Transverse colon (tissue), 4 donors: ENCODE results near the gene ARHGAP21. TPM values are rescaled to one million over a fixed set of nuclear protein-coding genes. Genes with fewer than 3 reads are reported as not detected.

Experiments used
- DNase-seq: peaks from one replicate; pipeline ENCODE4 v3.0.0-alpha.2; 2019
- H3K27ac ChIP-seq, 4 donors: fragments of 200-600 bp; sonication (generic); 2 replicates each; pipeline ENCODE4 v1.5.1; 2016 to 2018; ENCODE audit warnings: inconsistent platforms in 4 of 4
- H3K27me3 ChIP-seq: fragments of 200-600 bp; sonication (generic); 2 replicates; pipeline ENCODE4 v1.5.1; 2017; ENCODE audit warnings: inconsistent platforms
- H3K36me3 ChIP-seq, 4 donors: fragments of 200-600 bp; sonication (generic); 2 replicates each; pipeline ENCODE4 v1.5.1; 2017 to 2019; ENCODE audit warnings: inconsistent platforms in 4 of 4
- H3K4me1 ChIP-seq, 4 donors: fragments of 200-600 bp; sonication (generic); 2 replicates each; pipeline ENCODE4 v1.5.1; 2017 to 2020; ENCODE audit warnings: inconsistent platforms in 4 of 4
- H3K4me3 ChIP-seq, 4 donors: fragments of 200-600 bp; sonication (generic); 1 replicate in 1 of 4; 2 replicates in 3 of 4; pipeline versions ENCODE4 v1.5.1 to v1.6.1; 2017 to 2019; ENCODE audit warnings: inconsistent platforms in 4 of 4
- H3K9me3 ChIP-seq, 2 donors: fragments of 200-600 bp; sonication (generic); 2 replicates each; pipeline ENCODE4 v1.5.1; 2017 to 2019; ENCODE audit warnings: inconsistent platforms in 2 of 2
- CTCF ChIP-seq, 5 experiments: fragments of 200-600 bp in 3 of 5; fragments of 450-650 bp in 2 of 5; sonication (generic) in 3 of 5; IDR thresholded peaks; 1 replicate in 2 of 5; 2 replicates in 3 of 5; pipeline ENCODE4 v1.5.1; 2016 to 2017; ENCODE audit warnings: antibody characterized with exemption in 5 of 5, inconsistent platforms in 3 of 5, mild to moderate bottlenecking in 2 of 5, moderate library complexity in 1 of 5
- EP300 ChIP-seq: sonication (generic); formaldehyde crosslinking; IDR thresholded peaks from one replicate; pipeline ENCODE4 v1.6.1; 2017; ENCODE audit warnings: antibody characterized with exemption, low read depth
- POLR2A ChIP-seq: fragments of 450-650 bp; IDR thresholded peaks from one replicate; pipeline ENCODE4 v1.6.1; 2016; ENCODE audit warnings: antibody characterized with exemption, mild to moderate bottlenecking, moderate library complexity
- POLR2AphosphoS5 ChIP-seq, 3 donors: sonication (generic); formaldehyde crosslinking; IDR thresholded peaks; one replicate each; pipeline ENCODE4 v1.6.1; 2016; ENCODE audit warnings: antibody characterized with exemption in 3 of 3
- WGBS, 2 donors: methylation state at CpG; one replicate each; pipeline ENCODE4 v1.1.5; 2018; ENCODE audit warnings: low coverage in 1 of 2; 5-methylcytosine and 5-hydroxymethylcytosine counted together
- in situ Hi-C, 4 donors: fragments of 200-750 bp; cut with MboI; loops; one replicate each; pipeline versions ENCODE4 v1.15.0 to v1.15.1; 2017; ENCODE audit warnings: low sequenced_read_pairs in 3 of 4, low pct_ligation_motif_present in 1 of 4, low pct_unique_long_range_greater_than_20kb in 1 of 4
- intact Hi-C: fragments of 100-400 bp; cut with DNase I; formaldehyde crosslinking; loops from one replicate; pipeline ENCODE4 v1.15.1; 2023; ENCODE audit warnings: low total_unique reads
- total RNA-seq, 4 donors: library from RNA; depleted of rRNA; stranded (reverse); fragments of >200 nt; gene quantifications; one replicate each; pipeline ENCODE4 v1.1.0, GENCODE V29; 2016

The ARHGAP21 gene
- total RNA-seq, 4 donors from 2014 or later, result 62.8 to 94.1 (median 89.3) TPM

GRCh38 chr10:24700948-24701347 lies 22.7 kb downstream of the ARHGAP21 start:
- H3K27me3 ChIP-seq, result no peaks in the 10 kb centered on the region
- in situ Hi-C loops, result no loop called here
- no peak overlapping the region for H3K4me3 ChIP-seq
- intact Hi-C loops, result no loop called here
- no peak for TF ChIP-seq EP300
- no peak for TF ChIP-seq CTCF (IDR thresholded peaks at IDR 0.05)
- no peak for TF ChIP-seq POLR2AphosphoS5 (IDR thresholded peaks at IDR 0.05)
- no peak for TF ChIP-seq POLR2A
- H3K4me1 ChIP-seq, result peaks cover 0 to 8% (median under 1%) of the 10 kb centered on the region in 4 donors
- H3K9me3 ChIP-seq, result no peaks in the 10 kb centered on the region
- WGBS, 2 donors, result 92 to 94% methylated on average over 6 of the region's 6 CpGs
- DNase-seq, result no peak
- H3K27ac ChIP-seq, result no peak overlapping the region
- no peaks in the 10 kb centered on the region for H3K36me3 ChIP-seq

- no peak for TF ChIP-seq CTCF (IDR thresholded peaks at IDR 0.05)
- TF ChIP-seq POLR2AphosphoS5 (IDR thresholded peaks at IDR 0.05), result no peak
- Histone ChIP-seq H3K9me3 (no peaks in the 10 kb centered on the region), H3K4me1 (peaks cover 0 to 7% (median 0%) of the 10 kb centered on the region in 4 donors), H3K27me3 (no peaks in the 10 kb centered on the region), H3K36me3 (no peaks in the 10 kb centered on the region), H3K27ac (no peak overlapping the region), H3K4me3 (no peak overlapping the region)
- in situ Hi-C loops (no loop called here), intact Hi-C loops (no loop called here)
- no peak for DNase-seq
- 97 to 99% methylated on average over 3 of the region's 3 CpGs for WGBS, 2 donors
These were observed 25.4 kb downstream of the ARHGAP21 start for GRCh38 chr10:24698270-24698669.

- DNase-seq, result no peak
- intact Hi-C loops (no loop called here), in situ Hi-C loops (no loop called here)
- H3K4me3 ChIP-seq, result no peak overlapping the region
- H3K36me3 ChIP-seq, result no peaks in the 10 kb centered on the region
- no peak overlapping the region for H3K27ac ChIP-seq
- WGBS, 2 donors, result 93 to 94% methylated on average over 2 of the region's 2 CpGs
- no peaks in the 10 kb centered on the region for H3K9me3 ChIP-seq
- peaks cover 0 to 7% (median 0%) of the 10 kb centered on the region in 4 donors for H3K4me1 ChIP-seq
- TF ChIP-seq CTCF (IDR thresholded peaks at IDR 0.05), result no peak
- no peak for TF ChIP-seq POLR2AphosphoS5 (IDR thresholded peaks at IDR 0.05)
- TF ChIP-seq EP300, result no peak
- no peak for TF ChIP-seq POLR2A
- no peaks in the 10 kb centered on the region for H3K27me3 ChIP-seq
These were observed 26.6 kb downstream of the ARHGAP21 start for GRCh38 chr10:24697080-24697479.

GRCh38 chr10:24695452-24695851 lies 28.2 kb downstream of the ARHGAP21 start:
- 94% methylated on average over 3 of the region's 3 CpGs; no CpG with 5 or more reads in 1 of the 2 donors for WGBS, 2 donors
- no peak overlapping the region for H3K27ac ChIP-seq
- intact Hi-C loops, result no loop called here
- TF ChIP-seq CTCF (IDR thresholded peaks at IDR 0.05) (no peak), EP300 (no peak), POLR2AphosphoS5 (IDR thresholded peaks at IDR 0.05) (no peak), POLR2A (no peak)
- peaks cover 0 to 10% (median 2%) of the 10 kb centered on the region in 4 donors for H3K4me1 ChIP-seq
- H3K36me3 ChIP-seq, result no peaks in the 10 kb centered on the region
- H3K27me3 ChIP-seq, result no peaks in the 10 kb centered on the region
- DNase-seq, result no peak
- no peak overlapping the region for H3K4me3 ChIP-seq
- H3K9me3 ChIP-seq, result no peaks in the 10 kb centered on the region
- in situ Hi-C loops, result no loop called here
